CD4-positive, alpha-beta T cell treated with Interleukin-10 for 1 hour (primary cell): ENCODE data around the gene LILRB2.
"Not testable (repeated sequence)": the region's sequence is repeated elsewhere in the genome, so short reads cannot be mapped to it uniquely, and the experiment has no call there.

Source experiments
- DNase-seq: peaks from one replicate; pipeline ENCODE4 v3.0.0-alpha.2; 2020

The LILRB2 gene

DNA sequence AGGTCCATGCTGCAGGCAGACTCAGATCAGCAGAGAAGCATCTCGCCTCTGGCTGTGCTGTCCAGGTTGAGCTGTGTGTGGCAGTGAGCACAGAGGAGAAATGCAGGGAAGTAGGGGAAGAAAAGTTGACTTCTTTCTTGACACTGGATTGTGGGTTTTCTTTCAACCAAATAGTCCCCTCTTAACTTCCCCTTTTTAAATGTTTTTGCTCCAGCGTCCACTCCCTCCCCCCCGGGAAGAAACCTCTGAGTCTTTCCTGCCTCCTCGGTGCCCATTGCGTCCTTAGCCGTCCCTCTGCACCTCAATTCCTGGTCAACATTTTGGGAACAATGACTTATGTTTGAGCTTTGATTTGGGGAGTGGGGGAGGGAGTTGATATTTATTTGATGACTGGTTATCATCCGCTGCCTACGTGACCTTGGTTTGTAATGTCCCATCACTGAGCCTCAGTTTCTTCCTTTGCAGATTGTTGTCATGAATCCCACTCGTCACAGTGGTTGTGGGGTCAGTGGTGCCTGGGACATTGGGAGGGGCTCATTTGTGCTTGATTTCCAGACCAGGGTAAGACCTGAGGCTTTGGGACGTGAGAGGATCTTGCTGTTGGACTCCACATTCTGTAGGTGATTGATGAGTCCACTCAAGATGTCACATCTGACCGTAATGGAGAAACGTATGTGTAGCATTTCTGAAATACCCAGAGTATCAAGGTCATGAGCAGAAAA, at the start of gene LILRB2:
TSS of gene LILRB2 (minus strand) at position 104 of the 722 bp plus-strand sequence. CDS start 614 bp downstream, outside the sequence.
- no peak for DNase-seq

DNA sequence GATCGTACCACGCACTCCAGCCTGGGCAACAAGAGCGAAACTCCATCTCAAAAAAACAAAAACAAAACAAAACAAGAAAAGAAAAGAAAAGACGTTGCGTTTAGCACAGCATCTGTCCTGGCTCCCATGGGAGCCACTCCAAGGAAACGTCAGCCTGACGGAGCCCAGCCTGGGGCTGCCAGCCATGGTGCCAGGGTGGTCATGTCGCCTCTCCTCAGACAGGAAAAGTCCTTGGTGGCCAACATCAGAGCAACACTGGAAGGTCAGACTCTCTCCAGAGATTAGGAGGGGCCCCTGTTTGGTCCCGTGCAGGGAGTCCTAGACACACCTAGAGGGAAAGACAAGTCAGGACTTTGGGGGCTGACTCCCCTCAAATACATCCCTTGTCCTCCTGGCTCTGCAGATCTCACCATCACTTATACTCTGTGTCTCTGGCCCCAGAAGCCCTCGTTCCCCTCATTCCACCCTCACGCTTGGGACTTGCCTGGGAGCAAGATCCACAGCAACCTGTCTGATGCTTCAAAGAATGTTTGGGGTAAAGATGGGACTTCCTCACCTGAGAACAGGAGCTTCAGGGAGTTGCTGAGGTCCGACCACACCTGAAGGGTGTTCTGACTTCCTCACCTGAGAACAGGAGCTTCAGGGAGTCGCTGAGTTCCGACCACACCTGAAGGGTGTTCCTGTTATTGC, 48.7 kb upstream of the LILRB2 start:
- no peak for DNase-seq

DNA sequence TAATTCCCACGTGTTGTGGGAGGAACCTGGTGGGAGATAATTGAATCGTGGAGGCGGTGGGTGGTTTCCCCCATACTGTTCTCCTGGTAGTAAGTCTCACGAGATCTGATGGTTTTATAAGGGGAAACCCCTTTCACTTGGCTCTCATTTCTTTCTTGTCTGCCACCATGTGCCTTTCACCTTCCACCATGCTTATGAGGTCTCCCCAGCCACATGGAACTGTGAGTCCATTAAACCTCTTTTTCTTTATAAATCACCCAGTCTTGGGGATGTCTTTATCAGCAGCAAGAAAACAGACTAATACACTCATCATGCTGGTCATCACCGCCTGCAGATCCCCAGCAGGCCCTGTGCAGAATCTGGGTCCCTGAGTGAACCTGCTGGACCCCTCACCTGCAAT, 47.9 kb upstream of the LILRB2 start:
- not testable (repeated sequence) for DNase-seq

DNA sequence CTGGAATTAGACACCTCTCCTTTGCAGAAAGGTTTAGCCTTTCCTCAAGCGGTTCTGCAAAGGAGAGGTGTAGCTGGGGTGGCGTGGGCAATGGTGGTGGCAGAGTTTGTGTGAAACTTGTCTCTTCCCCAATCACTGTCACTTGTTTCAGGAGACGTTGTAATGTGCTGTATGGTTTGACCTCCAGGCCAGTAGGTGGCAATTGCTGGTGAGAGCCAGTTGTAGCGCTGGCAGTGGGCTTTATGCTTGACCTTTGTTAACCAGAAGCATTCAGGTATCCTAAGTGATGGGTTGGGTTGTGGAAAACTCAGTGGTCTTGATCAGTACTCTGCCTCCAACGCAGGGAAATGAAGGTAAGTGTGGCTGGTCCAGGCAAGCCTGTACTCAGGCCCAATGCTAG, 44.7 kb upstream of the LILRB2 start:
- no peak for DNase-seq

DNA sequence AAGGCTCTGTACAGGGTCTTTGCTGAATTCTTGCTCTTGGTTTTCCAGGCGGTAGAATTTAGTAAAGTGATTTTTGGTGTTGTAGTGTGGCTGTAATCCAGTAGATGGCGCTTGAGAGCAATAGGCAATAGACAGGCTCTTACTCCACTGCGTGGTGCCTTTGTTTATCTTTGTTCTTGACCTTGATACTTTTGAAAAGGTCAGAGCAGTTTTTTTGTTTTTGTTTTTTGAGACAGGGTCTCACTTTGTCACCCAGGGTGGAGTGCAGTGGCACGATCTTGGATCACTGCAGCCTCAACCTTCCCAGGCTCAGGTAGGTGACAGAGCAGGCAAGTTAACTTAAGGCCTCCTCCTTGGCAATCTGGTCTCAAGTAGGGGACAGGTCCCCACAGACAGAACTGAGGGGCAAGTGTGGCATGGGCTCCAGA, 44.3 kb upstream of the LILRB2 start:
- DNase-seq = peak; percentile 73

DNA sequence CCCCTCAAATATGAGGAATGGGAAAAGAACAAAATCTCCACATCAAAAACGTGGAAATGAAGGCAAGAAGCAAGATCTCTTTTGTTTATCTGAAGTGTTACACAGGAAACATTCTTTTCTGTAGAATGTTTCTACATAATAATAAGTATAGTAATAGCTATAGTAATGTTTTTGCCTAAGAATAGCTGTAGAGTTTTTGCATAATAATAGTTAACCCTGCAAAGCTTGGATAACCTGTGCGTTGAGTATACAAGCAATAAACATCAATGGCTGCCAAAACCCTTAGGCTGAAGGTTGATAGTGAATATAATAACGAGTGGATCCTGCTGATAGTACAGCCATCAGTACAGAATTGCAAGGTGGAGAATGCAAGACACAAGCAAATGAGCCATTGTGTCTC, 43.2 kb upstream of the LILRB2 start:
- DNase-seq = no peak

DNA sequence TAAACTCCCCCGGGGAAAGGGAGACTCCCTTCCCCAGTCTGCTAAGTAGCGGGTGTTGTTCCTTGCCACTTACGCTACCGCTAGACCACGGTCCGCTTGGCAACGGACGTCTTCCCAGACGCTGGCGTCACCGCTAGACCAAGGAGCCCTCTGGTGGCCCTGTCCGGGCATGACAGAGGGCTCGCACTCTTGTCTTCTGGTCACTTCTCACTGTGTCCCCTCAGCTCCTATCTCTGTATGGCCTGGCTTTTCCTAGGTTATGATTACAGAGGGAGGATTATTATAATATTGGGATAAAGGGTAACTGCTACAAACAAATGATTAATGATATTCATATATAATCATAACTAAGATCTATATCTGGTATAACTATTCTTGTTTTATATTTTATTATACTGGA, 42.0 kb upstream of the LILRB2 start:
- DNase-seq = not testable (repeated sequence)

DNA sequence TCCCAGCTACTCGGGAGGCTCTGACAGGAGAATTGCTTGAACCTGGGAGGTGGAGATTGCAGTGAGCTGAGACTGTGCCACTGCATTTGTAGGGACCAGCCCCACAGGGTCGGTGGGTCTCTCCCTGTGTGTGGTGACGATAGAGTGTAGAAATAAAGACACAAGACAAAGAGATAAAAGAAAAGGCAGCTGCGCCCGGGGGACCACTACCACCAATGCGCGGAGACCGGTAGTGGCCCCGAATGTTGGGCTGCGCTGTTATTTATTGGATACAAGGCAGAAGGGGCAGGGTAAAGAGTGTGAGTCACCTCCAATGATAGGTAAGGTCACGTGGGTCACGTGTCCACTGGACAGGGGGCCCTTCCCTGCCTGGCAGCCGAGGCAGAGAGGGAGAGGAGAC, 41.4 kb upstream of the LILRB2 start:
- DNase-seq = not testable (repeated sequence)

DNA sequence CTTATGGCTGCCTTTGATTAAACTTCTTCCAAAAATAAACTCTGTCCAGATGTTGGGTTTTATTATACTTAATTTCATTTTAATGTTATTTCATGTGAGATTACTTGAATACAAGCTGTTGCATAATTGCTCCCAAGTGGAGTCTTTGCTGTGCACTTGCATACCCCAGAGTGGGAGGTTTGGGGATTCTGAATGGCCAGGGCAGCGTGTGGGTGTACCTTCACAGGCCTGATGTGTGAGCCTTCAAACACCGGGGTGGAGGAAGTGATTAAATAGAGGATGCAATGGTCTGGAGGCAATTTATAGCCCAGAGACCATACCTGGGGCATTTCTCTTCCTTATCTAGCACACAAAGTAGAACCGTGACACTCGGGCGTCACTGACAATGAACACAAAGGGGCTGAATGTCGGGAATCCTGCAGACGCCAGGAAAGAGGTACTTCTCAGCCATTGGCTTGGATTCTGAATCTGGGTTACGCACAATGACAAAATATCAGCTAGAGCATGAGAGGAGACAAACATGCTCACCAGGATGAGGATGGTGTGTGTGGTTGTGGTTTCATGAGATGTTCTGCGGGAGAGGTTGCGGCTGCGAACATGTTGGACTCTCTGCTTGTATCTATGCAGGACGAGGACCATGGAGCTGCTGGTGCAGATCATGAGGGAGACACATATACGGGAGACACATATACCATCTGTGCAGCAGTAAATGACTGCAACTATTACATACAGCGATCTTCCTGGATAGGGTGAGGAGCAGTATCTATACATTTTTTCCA, 39.2 kb upstream of the LILRB2 start:
- no peak for DNase-seq

DNA sequence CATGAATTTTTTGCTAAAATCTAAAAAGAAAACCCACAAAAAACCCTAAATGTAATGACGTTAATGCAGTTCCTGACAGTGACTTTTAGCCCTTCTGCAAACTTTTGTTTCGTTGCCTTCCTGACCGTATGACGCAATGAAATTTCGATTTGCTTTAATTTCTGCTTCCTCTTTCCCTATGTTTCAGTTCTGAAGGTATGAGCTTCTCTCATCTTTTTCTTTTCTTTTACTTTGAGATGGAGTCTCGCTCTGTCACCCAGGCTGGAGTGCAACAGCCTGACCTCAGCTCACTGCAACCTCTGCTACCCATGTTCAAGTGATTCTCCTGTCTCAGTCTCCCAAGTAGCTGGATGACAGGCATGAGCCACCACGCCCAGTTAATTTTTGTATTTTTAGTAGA, 38.1 kb upstream of the LILRB2 start:
- DNase-seq = peak; percentile 28

DNA sequence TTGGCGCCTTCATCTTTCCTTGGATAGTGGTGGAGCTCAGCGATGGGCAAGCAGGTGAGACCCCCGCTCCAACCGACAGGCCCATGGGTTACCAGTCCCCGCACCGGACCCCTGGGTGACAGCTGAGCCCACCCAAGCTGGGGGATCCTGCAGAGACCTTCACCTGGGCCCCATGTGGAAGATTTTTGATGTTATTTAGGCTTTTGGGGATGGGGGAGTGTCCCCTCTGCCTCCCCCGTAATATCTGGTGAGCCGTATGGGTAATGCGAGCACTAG, 37.0 kb upstream of the LILRB2 start:
- DNase-seq = no peak

DNA sequence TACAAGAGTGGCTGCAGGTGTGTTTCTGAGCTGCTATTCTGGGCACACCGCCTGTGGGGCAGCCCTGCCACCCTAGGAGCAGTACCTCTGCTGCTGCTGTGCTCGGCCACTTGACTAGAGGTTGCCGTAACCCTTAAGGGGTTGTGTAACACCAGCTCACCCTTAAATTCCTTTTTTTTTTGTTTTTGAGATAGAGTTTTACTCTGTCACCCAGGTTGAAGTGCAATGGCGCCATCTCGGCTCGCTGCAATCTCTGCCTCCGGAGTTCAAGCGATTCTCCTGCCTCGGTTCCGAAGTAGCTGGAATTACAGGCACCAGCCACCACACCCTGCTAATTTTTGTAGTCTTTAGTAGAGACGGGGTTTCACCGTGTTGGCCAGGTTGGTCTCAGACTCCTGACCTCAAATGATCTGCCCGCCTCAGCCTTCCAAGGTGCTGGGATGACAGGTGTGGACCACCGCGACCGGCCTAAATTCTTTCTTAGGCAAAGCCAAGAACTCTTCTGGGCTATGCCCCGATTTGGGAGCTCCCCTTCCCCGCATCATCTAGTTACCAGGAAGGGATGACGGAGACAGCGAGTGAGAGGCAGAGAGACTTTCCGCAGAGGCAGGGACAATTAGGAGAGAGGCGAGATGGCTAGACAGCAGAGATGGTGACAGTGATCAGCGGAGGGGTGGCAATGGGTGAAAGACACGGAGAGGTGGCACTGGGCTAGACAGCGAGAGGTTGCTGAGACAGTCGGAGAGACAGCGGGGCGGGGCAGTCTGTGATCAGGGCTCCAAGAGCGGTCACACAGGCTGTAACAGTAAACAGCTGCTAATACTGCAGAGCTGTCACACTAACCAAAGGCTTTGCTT, 36.4 kb upstream of the LILRB2 start:
- no peak for DNase-seq

DNA sequence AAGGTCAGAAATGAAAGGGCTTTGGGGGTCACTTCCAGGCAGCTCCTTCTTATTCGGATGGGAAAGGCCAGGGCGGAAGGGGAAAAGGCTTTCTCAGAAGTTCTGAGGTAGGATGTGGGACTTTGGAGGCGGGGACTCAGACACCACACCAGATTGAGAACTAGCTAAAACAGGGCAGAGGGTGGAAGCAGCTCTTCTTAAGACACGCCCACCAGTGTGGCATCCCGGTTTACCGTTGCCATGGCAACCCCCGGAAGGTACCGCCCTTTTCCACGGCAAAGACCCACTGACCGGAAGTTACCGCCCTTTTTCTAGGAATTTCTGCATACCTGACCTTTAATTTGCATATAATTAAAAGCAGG, 35.8 kb upstream of the LILRB2 start:
- DNase-seq = peak; percentile 33

DNA sequence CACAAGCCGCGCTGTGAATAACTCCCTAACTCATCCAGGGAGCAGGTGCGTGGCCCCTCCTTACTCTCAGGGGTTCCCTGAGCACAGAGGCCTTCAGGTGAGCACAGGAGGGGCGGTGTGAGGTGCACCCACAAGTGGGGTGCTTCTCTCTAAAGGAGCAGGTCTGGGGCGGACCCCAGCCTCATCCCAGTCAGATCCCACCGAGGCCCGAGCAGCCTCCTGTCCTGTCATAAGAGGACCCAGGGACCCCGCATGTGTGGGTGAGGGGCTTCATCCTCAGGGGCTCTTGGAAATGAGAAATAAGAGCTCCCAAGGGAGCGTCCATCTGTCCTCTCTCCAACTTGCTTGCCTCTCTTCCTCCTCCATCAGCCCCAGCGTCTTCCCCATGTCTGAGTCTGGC, 35.0 kb upstream of the LILRB2 start:
- no peak for DNase-seq

DNA sequence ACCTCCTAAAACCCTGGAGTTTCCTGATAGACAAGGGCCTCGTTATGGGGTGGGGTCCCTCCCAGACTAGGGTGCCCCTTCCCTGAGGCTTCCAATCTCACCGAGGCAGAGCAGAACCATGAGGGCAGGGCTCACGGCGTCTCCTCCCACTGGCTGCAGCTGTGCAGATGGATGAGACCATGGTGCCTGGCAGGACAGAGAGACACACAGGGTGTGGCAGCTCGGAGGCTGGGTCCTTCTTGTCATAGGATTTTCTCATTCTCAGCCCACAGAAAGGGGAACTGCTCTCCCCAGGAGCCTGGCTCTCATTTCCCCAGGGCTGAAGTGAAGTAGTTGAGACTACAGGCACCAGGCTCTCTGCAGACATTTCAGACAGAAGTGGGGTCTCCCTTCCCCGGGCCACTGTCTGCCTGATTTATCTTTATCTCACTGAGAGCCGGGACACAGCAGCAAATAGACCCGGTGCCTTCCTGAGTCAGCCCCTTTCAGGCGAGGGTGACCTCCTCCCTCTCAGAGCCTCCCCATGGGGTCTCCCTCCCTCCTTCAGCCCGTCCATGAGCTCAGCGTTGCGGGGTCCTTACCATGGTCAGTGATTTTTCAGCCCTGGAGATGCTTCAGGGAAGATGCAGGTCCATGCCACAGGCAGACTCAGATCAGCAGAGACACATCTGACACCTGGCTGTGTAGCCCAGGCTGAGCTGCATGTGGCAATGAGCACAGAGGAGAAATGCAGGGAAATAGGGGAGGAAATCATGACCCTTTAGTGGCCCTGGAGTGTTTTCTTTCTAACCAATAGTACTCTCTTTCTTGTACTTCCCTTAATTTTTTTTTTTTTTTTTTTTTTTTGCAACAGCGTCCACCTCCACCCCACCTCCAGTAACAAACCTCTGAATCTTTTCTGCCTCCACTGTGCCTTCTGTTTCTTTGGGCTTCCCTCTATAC, 31.8 kb upstream of the LILRB2 start, which contains the start of gene LILRA5:
TSS of gene LILRA5 (minus strand) at position 731 of the 942 bp plus-strand sequence. CDS start at position 584, 147 bp downstream.
- peak; percentile 24 for DNase-seq

DNA sequence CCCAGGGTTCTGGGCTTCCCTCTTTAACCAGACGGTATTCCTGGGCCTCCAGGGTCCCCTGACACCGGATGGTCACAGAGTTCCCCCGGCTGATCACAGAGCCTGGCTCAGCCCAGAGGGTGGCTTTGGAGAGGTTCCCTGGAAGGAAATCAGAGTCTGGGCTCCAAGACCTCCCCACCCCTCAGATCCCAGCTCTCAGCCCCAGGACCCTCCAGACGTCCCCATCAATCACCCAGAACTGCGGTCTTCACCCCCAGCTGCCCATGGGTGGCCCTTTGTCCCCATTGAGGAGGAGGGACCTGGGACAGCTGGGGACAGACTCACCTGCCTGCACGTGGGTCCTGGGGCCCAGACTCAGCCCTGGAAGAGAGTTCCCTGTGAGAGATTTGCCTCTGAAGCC, 31.1 kb upstream of the LILRB2 start:
- DNase-seq = no peak

DNA sequence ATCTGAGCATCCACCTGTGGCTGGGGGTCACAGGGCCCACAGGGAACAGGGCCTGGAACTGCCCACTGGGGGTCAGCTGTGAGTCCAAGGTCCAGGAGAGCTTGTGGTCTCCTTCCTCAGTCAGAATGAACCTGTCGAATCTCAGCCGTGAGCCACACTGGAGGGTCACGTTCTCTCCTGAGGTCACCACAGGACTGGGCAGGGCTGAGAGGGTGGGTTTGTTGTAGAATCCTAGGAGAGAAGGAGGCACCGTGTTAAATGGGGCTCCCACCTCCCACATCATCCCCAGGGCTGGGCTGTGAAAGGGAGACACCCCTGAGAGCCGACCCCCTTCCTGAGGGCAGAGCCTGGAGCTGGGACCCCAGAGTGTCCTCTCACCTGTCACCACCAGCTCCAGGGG, 30.6 kb upstream of the LILRB2 start:
- DNase-seq = no peak

DNA sequence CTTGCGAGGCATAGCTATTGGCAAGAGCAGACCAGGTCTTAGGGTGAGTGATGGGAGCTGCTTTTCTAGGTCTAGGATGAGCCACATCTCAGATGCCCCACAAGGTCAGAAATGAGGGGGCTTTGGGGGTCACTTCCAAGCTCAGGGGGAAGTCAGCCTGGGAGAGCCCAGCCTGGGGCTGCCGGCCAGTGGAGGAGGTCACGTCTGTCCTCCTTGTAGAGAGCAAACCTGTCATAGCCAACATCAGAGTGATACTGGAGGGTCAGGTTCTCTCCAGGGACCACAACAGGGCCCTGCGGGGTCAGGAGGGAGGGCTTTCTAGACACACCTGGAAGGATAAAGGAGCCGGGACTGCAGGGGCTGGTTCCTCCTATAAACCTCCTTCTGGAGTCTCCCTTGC, 29.6 kb upstream of the LILRB2 start:
- DNase-seq = no peak

DNA sequence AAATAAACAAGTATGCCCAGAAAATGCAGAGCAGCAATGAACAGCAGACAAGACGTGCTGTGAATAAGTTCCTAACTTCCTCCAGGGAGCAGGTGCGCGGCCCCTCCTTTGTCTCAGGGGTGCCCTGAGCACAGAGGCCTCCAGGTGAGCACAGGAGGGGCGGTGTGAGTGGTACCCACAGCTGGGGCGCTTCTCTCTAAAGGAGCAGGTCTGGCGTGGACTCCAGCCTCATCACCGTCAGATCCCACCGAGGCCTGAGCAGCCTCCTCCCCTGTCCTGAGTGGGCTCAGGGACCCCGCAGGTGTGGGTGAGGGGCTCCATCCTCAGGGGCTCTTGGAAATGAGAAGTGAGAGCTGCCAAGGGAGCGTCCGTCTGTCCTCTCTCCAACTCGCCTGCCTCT, 28.9 kb upstream of the LILRB2 start:
- no peak for DNase-seq

DNA sequence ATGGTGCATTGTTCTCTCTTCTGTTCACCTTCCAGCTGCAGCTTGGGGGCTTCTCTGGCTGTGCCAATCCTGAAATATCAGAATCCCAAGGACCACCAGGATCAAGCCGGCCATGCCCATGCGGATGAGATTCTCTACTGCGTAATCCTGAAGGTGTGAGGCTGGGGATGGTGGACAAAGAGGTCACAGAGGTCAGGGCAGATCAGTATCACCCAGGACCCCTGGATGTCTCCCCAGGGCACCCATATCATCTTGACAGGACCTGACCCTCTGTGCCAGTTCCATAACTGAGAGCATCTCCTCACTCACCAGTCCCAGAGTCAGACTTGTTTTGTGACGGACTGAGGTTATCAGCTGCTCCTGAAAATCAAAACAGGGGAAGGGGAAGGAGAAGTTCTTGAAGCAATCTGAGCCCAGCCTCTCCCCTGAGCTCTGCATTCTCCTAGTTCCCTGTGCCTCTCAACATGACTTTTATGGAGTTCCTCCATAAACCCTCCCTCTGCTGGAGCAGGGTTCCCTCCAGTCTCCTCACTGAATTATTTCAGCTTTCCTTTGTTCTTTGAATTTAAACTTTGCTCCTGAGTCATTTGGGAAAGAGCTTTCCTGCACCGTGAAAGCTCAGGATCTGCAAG, 26.6 kb upstream of the LILRB2 start:
- no peak for DNase-seq

DNA sequence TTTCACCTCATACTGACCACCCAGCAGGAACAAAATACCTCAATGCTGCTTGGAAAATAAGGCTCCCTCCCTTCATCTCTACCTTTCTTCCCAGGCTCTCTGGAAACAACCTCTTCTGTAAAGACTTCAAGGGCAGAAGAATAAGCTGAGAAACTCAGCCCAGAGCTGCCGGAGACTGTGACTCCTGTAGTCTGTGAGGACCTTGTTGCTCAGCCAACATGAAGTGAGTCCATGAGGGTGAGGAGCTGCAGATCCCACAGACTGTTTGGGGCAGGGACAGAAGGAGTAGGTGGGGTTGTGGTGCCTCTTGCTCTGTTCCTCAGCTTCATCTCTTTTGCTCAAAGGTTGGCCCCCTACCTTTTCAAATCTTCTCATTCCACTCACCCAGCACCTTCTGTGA, 24.2 kb upstream of the LILRB2 start:
- DNase-seq = no peak
